GM18520 (cell line): Measurements from ENCODE around the gene GMPPB.

Experiments used
- ATAC-seq: cut with Tn5 transposase; IDR thresholded peaks from one replicate; pipeline ENCODE4 v1.9.1; 2021; ENCODE audit not compliant: unreplicated experiment

GMPPB gene

DNA sequence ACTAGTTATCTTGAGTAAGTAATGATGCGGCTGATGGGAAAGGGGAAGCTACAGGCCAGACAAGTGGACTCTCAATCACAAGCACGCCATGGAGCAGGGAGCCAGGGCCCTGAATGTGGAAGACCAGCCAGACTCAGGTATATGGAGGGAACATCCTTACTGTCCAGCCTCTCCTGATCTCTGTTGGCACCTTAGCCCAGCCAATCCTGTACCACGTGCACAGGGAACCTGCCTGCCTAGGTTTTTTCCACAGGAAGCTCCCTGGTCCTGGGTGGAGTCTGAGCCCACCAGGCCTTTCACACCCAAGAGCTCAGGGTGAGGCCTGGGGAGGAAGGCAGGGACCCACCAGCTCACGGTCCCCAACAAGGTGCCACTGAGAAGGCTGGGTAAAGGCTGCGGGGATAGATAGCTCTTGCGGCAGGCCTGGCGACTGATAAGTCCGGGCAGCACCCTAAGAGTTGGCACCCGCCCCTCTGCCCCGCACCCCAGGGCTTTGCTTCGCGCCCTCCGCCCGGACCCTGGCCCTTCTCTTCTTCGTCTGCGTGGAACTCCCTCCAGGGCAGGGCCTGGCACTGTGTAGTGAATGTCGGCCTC is 50.5 kb downstream of the GMPPB start:
- no peak for ATAC-seq

DNA sequence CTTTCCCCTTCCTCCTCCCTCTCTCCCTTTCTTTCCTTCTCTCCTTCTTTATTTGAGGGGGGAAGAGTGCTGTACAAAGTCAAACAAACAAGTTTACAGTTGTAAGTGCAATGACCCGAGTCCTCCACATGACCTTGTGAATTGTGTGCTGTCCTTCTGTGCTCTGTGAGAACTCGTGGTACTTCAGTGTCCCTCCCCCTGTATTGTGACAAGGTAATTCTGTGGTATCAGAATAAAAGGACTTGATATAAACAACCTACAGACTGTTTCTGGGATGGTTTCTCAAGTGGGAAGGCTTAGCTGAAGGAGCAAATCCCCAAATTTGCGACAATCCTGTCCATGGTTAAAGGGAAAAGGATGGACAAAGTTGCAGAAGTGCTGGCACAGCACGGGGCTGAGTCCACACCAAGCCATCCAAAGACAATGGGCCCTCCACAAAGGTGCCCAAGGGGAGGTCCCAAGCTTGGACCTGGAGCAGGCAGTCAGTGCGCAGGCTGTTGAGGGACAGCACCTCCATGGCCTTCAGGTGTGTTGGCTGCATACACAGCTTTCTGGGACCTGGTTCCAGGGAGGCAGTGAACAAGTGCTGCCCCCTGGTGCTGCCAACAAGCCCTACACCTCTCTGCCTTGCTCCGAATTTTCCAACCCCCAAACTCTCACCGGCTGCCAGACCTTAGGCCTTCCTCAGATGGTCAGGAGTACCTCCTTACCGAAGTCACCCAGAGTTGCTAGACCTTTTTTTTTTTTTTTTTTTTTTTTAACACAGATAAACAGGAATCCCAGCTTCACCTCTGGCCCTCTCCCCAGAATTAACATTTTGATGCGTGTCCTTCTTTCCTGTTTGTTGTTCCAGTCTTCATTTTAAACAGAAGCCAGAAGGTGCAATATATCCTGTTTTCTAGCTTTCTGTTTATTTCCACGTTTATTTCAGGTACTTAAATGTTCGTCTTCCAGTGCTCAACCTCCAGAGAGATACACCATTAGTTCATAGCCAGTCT is 52.2 kb downstream of the GMPPB start:
- no peak for ATAC-seq

DNA sequence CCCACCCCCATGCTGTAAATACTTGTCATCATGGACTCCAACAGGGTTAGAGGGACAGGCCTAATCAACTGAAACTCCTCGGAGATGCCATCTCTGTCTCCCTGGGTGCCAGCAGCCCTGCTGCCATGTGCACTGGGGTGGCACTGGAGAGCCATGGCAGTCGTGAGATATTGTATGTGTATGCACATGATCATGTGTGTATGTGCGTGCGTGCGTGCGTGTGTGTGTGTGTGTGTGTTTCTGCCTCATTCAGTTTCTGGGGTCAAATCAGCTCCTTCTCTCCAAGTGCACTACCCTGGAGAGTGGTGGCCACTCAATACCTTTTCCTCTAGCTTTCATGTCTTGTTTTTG is 52.8 kb downstream of the GMPPB start:
- ATAC-seq: no peak
